NCI-H2171 treated with DMSO at 0.1 percent for 48 hours (cell line): ENCODE measurements around the gene JAK3.
"Not testable (repeated sequence)": the region's sequence is repeated elsewhere in the genome, so short reads cannot be mapped to it uniquely, and the experiment has no call there.

Experiments
- DNase-seq: peaks from one replicate; lab custom pipeline; 2025; lab: John Stamatoyannopoulos, UW

The JAK3 gene

GRCh38 chr19:17803264-17803896 is 44.4 kb downstream of the JAK3 start:
- no peak for DNase-seq

DNA sequence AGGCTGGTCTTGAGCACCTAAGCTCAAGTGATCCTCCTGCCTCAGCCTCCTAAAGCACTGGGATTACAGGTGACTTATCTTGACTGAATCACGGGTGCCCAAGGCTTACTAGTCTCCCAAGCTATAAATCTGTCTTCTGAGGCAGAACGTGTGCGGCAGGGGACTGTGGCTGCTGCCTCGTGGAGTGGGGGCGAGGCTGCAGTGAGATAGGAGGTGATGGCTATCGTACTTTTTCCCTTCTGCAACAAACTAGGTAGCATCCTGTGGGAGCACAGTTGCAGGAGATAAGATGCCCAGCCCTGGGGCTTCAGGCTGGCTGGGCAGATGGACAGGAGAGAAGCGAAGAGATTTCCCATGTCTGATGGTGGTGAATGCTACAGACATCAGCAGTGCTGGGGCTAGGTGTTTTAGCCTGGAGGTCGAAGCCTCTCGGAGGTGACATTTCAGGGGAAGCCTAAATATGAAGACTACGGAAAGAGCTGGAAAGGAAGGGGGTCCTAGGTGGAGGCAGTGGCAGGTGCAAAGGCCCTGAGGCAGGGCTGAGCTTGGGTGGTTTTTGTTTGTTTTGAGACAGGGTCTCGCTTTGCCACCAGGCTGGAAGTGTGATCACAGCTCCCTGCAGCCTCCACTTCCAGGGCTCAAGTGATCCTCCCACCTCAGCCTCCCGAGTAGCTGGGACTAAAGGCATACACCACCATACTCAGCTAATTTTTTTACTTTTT is 45.5 kb downstream of the JAK3 start:
- no peak for DNase-seq

- DNase-seq = not testable (repeated sequence)
Observed at GRCh38 chr19:17798599-17798998, 49.2 kb downstream of the JAK3 start.

DNA sequence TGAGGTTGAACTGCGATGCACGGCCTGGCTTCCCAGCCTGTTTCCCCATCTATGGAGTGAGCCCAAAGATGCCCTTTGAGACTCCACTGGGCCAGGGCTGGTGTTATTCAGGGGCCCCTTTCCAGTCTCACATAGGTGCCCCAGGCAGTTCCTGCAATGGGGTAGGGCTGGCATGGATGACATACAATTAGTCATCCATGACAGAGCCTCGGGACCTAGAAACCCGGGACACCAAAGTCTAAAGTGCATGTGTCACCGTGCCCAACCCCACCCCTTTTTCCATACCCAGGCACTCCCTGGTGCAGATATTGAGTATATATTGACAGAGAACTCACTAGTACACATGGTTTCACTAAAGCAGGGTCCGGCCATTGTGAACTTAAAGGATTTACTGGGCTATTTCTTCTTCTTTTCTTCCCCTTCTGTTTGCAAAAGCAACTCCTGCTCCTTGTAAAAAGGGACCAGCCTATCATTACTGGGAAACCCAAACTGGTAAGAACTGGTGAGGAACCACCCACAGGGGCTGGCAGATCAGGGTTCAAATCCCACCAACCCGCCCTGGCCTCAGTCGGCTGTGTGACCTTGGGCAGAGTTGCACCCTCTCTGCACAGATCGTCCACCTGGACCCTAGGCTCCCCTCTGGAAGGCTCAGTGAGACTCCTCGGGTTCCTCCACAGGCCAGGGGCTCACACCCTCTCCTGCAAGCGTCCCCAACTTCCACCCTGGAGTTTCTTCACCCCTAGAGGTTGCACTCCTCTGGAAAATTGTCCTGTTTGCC is 50.2 kb downstream of the JAK3 start:
- no peak for DNase-seq

GRCh38 chr19:17796838-17797423 is 50.9 kb downstream of the JAK3 start:
- DNase-seq = no peak

DNA sequence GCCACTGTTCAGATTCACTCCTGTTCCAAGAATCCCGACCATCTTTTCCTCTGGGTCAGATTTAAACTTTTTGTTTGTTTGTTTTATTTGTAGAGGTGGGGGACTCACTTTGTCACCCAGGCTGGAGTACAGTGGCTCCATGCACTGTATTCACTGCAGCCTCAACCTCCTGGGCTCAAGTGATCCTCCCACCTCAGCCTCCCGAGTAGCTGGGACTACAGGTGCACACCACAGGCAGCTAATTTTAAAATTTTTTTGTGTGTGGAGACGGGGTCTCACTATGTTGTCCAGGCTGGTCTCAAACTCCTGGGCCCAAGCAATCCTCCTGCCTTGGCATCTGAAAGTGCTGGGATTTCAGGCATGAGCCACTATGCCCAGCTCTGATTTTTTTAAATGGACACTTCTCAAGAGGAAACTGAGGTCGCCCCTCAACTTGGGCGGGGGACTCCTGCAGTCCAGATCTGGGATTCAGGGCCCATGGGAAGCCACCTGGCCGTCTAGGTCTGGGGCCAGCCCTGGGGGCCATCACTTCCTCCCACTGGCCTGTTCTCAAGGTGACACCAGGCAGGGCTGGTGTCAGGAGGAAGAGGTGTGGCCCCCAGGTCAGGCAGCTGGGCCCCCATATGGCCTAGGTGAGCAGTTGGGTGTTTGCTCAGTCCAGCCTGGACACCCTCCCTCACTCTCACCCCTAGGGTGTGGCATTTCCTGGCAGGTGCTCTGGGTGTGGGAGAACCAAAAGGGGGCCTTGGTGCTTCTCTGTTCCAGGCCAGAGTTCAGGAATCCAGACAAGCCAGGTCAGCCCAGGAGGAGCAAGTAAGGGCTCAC is 51.6 kb downstream of the JAK3 start:
- no peak for DNase-seq

- DNase-seq = no peak
Observed at GRCh38 chr19:17795495-17795856, 52.3 kb downstream of the JAK3 start.

GRCh38 chr19:17794731-17795494 is 52.9 kb downstream of the JAK3 start, which contains the start of gene B3GNT3:
TSS of gene B3GNT3 (plus strand) at chr19:17795138. CDS start at chr19:17807808, 12,670 bp downstream.
- peak; percentile 67 for DNase-seq

DNA sequence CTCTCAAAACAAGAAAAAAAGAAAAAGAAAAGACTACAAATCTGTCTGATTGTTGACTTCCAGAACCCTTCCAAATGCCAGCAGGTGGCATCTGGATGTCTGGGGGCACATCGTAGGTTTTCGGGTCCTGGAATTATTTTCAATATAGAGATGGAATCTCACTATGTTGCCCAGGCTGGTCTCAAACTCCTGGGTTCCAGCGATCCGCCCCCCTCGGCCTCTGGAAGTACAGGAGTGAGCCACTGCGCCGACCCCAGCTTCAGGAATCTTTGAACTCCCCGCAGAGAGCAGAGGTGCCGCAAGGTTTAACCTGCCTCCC is 53.4 kb downstream of the JAK3 start:
- DNase-seq = no peak

GRCh38 chr19:17790059-17790780 is 57.6 kb downstream of the JAK3 start:
- DNase-seq = no peak

GRCh38 chr19:17788632-17789031 is 59.1 kb downstream of the JAK3 start:
- DNase-seq = no peak

DNA sequence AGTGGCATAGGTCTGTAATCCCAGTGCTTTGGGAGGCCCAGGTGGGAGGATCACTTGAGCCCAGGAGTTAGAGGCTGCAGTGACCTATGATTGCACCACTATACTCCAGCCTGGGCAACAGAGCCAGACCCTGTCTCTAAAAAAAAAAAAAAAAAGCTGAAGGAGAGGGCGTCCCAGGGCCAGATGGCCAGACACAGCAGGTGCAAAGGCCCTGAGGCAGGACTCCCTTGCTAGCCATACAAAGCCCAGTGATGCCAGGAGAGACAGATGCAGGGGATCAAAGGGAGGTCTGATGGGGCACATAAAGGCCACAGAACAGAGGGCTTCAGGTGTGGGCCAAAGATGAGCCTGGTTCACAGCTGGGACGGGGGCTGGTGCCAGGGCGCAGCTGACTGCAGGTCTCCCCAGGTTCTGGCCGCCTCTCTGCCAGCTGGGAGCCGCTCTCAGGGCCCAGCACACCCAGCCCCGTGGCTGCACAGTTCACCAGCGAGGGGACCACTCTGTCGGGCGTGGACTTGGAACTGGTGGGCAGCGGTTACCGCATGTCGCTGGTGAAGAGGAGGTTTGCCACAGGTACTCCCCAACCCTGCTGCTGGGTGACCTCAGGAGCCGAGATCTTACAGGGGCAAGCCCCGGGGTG is 60.4 kb downstream of the JAK3 start:
- DNase-seq = no peak

- peak; percentile 66 for DNase-seq
Observed at GRCh38 chr19:17784201-17785008, 63.4 kb downstream of the JAK3 start.

DNA sequence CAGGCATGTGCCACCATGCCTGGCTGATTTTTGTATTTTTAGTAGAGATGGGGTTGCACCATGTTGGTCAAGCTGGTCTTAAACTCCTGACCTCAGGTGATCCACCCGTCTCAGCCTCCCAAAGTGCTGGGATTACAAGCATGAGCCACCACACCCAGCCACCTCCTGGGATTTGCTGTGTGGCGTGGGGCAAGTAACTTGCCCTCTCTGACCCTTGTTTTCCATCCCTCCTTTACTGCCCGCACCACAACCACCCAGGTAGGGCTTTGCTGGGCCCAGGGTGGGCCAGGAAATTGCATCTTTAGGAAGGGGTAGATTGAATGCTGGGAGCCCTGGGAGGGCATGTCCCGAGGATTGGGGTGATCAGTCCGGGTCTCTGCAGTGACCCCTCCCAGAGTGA is 64.1 kb downstream of the JAK3 start:
- DNase-seq = not testable (repeated sequence)

GRCh38 chr19:17780781-17781180 is 67.0 kb downstream of the JAK3 start:
- no peak for DNase-seq

DNA sequence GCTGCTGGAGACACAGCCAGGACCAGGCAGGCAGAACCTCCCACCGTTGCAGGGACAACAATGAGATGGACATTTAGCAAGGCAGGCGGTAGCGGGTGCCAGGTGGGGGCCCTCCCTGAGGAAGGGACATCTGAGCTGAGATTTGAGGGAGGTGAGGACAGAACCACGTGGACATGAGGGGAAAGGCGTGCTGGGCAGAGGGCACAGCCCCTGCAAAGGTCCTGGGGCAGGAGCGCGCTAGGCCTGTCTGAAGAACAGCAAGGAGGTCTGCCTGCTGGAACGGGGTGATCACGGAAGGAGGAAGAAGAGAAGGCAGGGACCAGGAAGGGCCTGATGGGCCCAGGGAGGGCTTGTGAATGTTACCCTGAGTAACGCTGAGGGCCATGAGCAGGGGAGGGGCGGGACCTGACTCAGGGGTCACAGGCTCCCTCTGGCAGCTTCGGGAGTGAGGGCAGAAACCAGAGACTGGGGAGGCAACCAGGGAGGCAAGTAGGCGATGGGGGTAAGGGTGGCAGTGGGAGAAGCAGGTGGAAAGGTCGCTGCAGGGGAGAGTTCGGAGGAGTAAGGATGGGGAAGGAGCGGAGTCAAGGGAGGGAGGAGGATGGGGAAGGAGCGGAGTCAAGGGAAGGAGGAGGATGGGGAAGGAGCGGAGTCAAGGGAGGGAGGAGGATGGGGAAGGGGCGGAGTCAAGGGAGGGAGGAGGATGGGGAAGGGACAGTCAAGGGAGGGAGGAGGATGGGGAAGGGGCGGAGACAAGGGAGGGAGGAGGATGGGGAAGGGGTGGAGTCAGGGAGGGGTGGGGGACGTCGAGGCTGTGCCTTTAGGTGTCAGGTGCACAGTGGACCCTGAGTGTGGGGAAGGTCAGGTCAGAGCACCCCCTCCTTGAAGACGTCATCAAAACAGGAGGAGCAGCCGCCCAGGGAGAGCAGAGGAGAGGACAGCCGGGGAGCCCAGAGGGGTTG is 68.5 kb downstream of the JAK3 start:
- no peak for DNase-seq

GRCh38 chr19:17778251-17778967 is 69.4 kb downstream of the JAK3 start:
- no peak for DNase-seq
